Adrenal gland (tissue), 19 donors: Measurements from ENCODE around the gene METTL16. TPM values are rescaled to one million over a fixed set of nuclear protein-coding genes. Genes with fewer than 3 reads are reported as not detected.

ENCODE experiments used
- DNase-seq, 7 donors: peaks; one replicate each; pipeline ENCODE4 v3.0.0-alpha.2; 2019 to 2020
- H3K27ac ChIP-seq, 5 donors: fragments of 200-600 bp; sonication (generic) in 4 of 5; 1 replicate in 3 of 5; 2 replicates in 2 of 5; pipeline versions ENCODE4 v1.5.1 to v1.8.0; 2016 to 2020; ENCODE audit warnings: mild to moderate bottlenecking in 1 of 5
- H3K27me3 ChIP-seq: fragments of 200-600 bp; 2 replicates; pipeline ENCODE4 v1.8.0; 2021
- H3K36me3 ChIP-seq, 2 donors: fragments of 200-600 bp; replicated peaks in 1 of 2; 1 replicate in 1 of 2; 2 replicates in 1 of 2; pipeline versions ENCODE4 v1.5.1 to v1.8.0; 2018 to 2022
- H3K4me1 ChIP-seq, 2 donors: fragments of 200-600 bp; replicated peaks in 1 of 2; 1 replicate in 1 of 2; 2 replicates in 1 of 2; pipeline versions ENCODE4 v1.5.1 to v1.8.0; 2018 to 2021
- H3K4me3 ChIP-seq, 4 donors: fragments of 200-600 bp; sonication (generic) in 3 of 4; one replicate each; pipeline ENCODE4 v1.5.1; 2016 to 2018
- H3K9me3 ChIP-seq, 3 donors: fragments of 200-600 bp; sonication (generic) in 1 of 3; replicated peaks in 1 of 3; 1 replicate in 2 of 3; 2 replicates in 1 of 3; pipeline versions ENCODE4 v1.5.1 to v1.8.0; 2016 to 2021
- POLR2A ChIP-seq, 2 donors: fragments of 450-650 bp; IDR thresholded peaks; one replicate each; pipeline ENCODE4 v1.6.1; 2017; ENCODE audit warnings: antibody characterized with exemption in 2 of 2, mild to moderate bottlenecking in 2 of 2, moderate library complexity in 1 of 2
- WGBS, 4 donors: extraction: QIAGEN DNeasy Blood & Tissue Kit in 2 of 4; methylation state at CpG; one replicate each; pipeline versions ENCODE4 v1.1.5 to v1.1.7; 2013 to 2017; 5-methylcytosine and 5-hydroxymethylcytosine counted together
- intact Hi-C, 2 donors: fragments of 100-400 bp; cut with DNase I; formaldehyde crosslinking; loops; one replicate each; pipeline versions ENCODE4 v1.14.1 to v1.15.0; 2022 to 2023
- long read RNA-seq, 10 donors: library from polyadenylated mRNA in 3 of 10; unstranded in 2 of 10; stranded (forward) in 1 of 10; transcript quantifications; one replicate each; pipeline ENCODE4 v2.0.0 and lab custom pipeline, GENCODE V29; 2021 to 2026
- polyA plus RNA-seq, 3 donors: library from polyadenylated mRNA; stranded (reverse); fragments of 200-250 nt in 2 of 3; fragments of 350-450 nt in 1 of 3; fragmentation: Illumina TruSeq in 1 of 3; extraction: RNeasy Lipid Tissue Mini Kit (QIAGEN cat#74804) in 1 of 3; gene quantifications; one replicate each; pipeline ENCODE4 v1.2.3, GENCODE V29; 2013 to 2014
- total RNA-seq, 9 donors: library from RNA; depleted of rRNA in 4 of 9; stranded (reverse); fragments of >200 nt in 4 of 9; fragments of 120-200 nt in 1 of 9; fragmentation: NEBNext Ultra II Directional in 1 of 9; extraction: Animal tissue kit (Norgen Biotek cat#: 25700) in 1 of 9; gene quantifications; one replicate each; pipeline versions ENCODE4 v1.1.0 to v1.2.4, GENCODE V29; 2013 to 2023
- TF ChIP-seq, protein P1 (sequence below), 6 experiments: fragments of 450-650 bp in 4 of 6; fragments of 200-600 bp in 2 of 6; sonication (generic) in 1 of 6; IDR thresholded peaks; 1 replicate in 5 of 6; 2 replicates in 1 of 6; pipeline versions ENCODE4 v1.5.1 to v1.8.0; 2016 to 2021; ENCODE audit warnings: antibody characterized with exemption in 6 of 6, mild to moderate bottlenecking in 2 of 6, moderate library complexity in 1 of 6
- donor health status: healthy with polysubstance abuse.
- donor health status: Bipolar disorder and iron deficiency.
- donor health status: DM: yes; HTN: yes; CAD: no.
- donor health status: DM: no; HTN: no; CAD: no.
- donor health status: DM: no; HTN: no; CAD: no.
- donor health status: DM: yes; HTN: yes; CAD: no.

The METTL16 gene, protein sequence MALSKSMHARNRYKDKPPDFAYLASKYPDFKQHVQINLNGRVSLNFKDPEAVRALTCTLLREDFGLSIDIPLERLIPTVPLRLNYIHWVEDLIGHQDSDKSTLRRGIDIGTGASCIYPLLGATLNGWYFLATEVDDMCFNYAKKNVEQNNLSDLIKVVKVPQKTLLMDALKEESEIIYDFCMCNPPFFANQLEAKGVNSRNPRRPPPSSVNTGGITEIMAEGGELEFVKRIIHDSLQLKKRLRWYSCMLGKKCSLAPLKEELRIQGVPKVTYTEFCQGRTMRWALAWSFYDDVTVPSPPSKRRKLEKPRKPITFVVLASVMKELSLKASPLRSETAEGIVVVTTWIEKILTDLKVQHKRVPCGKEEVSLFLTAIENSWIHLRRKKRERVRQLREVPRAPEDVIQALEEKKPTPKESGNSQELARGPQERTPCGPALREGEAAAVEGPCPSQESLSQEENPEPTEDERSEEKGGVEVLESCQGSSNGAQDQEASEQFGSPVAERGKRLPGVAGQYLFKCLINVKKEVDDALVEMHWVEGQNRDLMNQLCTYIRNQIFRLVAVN
- total RNA-seq (10 to 100 TPM; 15.3 to 94.7 (median 32.6) TPM), polyA plus RNA-seq (10 to 100 TPM; 27.2 to 36.2 (median 33.9) TPM)
- long read RNA-seq, donor 1, full-length matches to known transcripts = 2 of 7 reads
- long read RNA-seq, donor 1, partial matches to known transcripts = 5 of 7 reads
- long read RNA-seq, donor 1, other reads (novel, unspliced or antisense) = 0 of 7 reads
- long read RNA-seq, donor 2, partial matches to known transcripts = 5 of 6 reads
- long read RNA-seq, donor 2, other reads (novel, unspliced or antisense) = 0 of 6 reads
- long read RNA-seq, donor 3 = 0 reads
- long read RNA-seq, donor 4, full-length matches to known transcripts = 2 of 4 reads
- long read RNA-seq, donor 4, partial matches to known transcripts = 0 of 4 reads
- long read RNA-seq, donor 4, other reads (novel, unspliced or antisense) = 2 of 4 reads
- long read RNA-seq, donor 5, full-length matches to known transcripts = 2 of 2 reads
- long read RNA-seq, donor 5, partial matches to known transcripts = 0 of 2 reads
- long read RNA-seq, donor 5, other reads (novel, unspliced or antisense) = 0 of 2 reads
- long read RNA-seq, donor 6, partial matches to known transcripts = 2 of 6 reads
- long read RNA-seq, donor 6, other reads (novel, unspliced or antisense) = 4 of 6 reads
- long read RNA-seq, donor 7, full-length matches to known transcripts = 2 of 2 reads
- long read RNA-seq, donor 7, partial matches to known transcripts = 0 of 2 reads
- long read RNA-seq, donor 7, other reads (novel, unspliced or antisense) = 0 of 2 reads
- long read RNA-seq, donor 8, full-length matches to known transcripts = 1 of 6 reads
- long read RNA-seq, donor 8, partial matches to known transcripts = 5 of 6 reads
- long read RNA-seq, donor 8, other reads (novel, unspliced or antisense) = 0 of 6 reads
- long read RNA-seq, donor 9, full-length matches to known transcripts = 2 of 2 reads
- long read RNA-seq, donor 9, partial matches to known transcripts = 0 of 2 reads
- long read RNA-seq, donor 9, other reads (novel, unspliced or antisense) = 0 of 2 reads
- long read RNA-seq, donor 10, partial matches to known transcripts = 5 of 5 reads
- long read RNA-seq, donor 10, other reads (novel, unspliced or antisense) = 0 of 5 reads

DNA sequence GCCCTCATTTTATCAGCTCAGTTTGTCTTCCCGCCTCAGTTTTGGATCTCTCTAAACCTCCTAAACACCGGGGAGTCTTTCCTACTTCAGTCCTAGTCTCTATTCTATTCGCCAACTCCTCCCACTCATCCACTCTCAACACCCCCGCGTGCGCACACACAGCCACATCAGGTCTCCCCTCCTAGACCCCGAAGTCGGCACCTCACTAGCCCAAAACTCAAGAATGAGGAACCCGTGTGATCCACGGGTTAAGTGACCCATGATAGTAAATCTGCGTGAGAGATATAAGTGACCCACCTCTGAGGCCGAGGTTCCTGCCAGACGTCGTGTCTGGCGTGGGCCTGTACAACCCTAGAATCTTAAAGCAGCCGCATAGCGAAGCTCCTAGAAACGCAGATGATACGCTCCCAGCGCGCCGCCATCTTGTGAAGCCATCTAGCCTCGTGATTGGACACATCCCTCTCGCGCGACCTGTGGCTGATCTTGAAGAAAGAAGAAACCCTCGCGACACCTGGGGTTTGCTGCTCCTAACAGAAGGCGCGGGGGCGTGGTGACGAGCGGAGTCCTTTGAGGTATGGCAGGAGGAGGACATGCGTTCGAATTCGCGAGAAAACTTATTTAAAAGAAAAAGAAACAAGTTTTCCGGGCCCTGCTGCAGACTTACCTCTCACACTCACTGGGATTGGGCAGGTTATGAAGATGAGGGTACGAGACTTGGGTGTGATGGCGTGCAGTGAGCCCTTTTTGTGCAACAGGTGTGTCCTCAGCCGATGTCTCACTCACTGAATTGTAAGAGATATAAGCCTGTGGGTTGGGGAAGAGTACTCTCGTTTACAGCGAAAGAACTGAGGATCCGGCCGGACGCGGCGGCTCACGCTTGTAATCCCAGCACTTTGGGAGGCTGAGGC lies at the start of gene METTL16:
Gene METTL16 (minus strand): TSS at position 427 of the 908 bp plus-strand sequence. CDS start 9,557 bp downstream, outside the sequence.
- DNase-seq = peak; percentile 96 to 100 (median 99)
- Histone ChIP-seq H3K27ac (peak within 1 kb of the TSS; percentile 82 to 95 (median 89)), H3K4me3 (peak within 1 kb of the TSS; percentile 20 to 97 (median 60)), H3K9me3 (no peaks in the 10 kb centered on the region), H3K36me3 (no peaks in the 10 kb centered on the region), H3K4me1 (peaks cover 8 to 21% of the 10 kb centered on the region in 2 donors), H3K27me3 (no peaks in the 10 kb centered on the region)
- intact Hi-C loops = no loop called here
- 0 to 1% (median 0%) methylated on average over 34 to 49 of the region's 49 CpGs for WGBS, 4 donors
- TF ChIP-seq, protein P1, sequence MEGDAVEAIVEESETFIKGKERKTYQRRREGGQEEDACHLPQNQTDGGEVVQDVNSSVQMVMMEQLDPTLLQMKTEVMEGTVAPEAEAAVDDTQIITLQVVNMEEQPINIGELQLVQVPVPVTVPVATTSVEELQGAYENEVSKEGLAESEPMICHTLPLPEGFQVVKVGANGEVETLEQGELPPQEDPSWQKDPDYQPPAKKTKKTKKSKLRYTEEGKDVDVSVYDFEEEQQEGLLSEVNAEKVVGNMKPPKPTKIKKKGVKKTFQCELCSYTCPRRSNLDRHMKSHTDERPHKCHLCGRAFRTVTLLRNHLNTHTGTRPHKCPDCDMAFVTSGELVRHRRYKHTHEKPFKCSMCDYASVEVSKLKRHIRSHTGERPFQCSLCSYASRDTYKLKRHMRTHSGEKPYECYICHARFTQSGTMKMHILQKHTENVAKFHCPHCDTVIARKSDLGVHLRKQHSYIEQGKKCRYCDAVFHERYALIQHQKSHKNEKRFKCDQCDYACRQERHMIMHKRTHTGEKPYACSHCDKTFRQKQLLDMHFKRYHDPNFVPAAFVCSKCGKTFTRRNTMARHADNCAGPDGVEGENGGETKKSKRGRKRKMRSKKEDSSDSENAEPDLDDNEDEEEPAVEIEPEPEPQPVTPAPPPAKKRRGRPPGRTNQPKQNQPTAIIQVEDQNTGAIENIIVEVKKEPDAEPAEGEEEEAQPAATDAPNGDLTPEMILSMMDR (IDR thresholded peaks at IDR 0.05) = no peak
- peak; percentile 40 to 89 for TF ChIP-seq POLR2A (IDR thresholded peaks at IDR 0.05)

DNA sequence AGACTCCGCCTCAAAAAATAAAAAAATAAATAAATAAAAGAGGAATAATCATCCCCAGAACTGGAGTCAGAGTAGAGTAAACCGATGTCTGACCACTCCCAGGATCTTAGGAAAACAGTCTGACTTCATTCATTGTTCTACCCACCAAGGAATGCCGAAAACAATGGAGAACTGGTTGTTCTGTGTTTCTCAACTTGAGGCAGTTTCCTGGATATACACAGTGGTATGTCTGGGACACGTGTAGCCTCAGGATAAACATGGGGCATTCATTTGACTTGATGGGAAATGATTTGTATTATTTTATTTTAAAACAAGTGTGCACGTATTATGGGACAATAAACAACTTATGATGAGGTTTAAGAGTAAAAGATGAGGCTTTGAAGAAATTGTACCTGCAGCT lies 49.0 kb upstream of the METTL16 start:
- intact Hi-C loops = no loop called here
- TF ChIP-seq, protein P1 (IDR thresholded peaks at IDR 0.05) = no peak
- no peak for TF ChIP-seq POLR2A (IDR thresholded peaks at IDR 0.05)
- WGBS, 4 donors = 85 to 90% (median 88%) methylated on average over 5 of the region's 5 CpGs
- no peaks in the 10 kb centered on the region for H3K4me1 ChIP-seq
- H3K27ac ChIP-seq = no peak overlapping the region
- DNase-seq = no peak
- H3K27me3 ChIP-seq = no peaks in the 10 kb centered on the region
- no peaks in the 10 kb centered on the region for H3K9me3 ChIP-seq
- H3K36me3 ChIP-seq = no peaks in the 10 kb centered on the region
- no peak overlapping the region for H3K4me3 ChIP-seq

DNA sequence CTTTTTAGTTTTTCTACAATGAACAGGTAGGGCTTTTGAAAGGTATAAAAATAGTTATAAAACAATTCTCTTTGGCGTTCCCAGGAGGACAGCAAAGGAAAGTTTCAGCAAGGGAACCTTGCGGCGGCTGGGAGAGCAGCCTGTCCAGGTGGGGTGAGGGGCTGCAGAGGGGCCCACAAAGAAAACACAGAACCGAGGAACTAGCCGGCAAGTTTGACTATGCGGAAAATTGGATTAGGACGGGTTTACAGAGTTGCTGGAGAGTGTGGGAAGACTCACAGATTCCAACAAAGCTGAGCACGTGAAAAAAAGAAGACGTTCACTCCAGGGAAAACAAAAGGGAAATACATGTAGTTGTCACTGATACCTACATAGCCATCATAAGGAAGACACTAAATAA lies 40.2 kb upstream of the METTL16 start:
- Histone ChIP-seq H3K4me1 (no peaks in the 10 kb centered on the region), H3K36me3 (no peaks in the 10 kb centered on the region), H3K9me3 (no peaks in the 10 kb centered on the region), H3K27me3 (no peaks in the 10 kb centered on the region), H3K27ac (no peak overlapping the region), H3K4me3 (no peak overlapping the region)
- TF ChIP-seq, protein P1 (IDR thresholded peaks at IDR 0.05) = no peak
- TF ChIP-seq POLR2A (IDR thresholded peaks at IDR 0.05) = no peak
- no peak for DNase-seq
- WGBS, 4 donors = 57 to 67% (median 60%) methylated on average over 9 of the region's 9 CpGs
- intact Hi-C loops = no loop called here
